IPS-NIHi7 (cell line): ENCODE data around the gene MTURN.
"Not testable (repeated sequence)": the region's sequence is repeated elsewhere in the genome, so short reads cannot be mapped to it uniquely, and the experiment has no call there.

Experiments
- DNase-seq: peaks from one replicate; pipeline ENCODE4 v3.0.0; 2012; ENCODE audit warnings: mixed read lengths; ENCODE audit errors: extremely low spot score

Gene MTURN

GRCh38 chr7:30134611-30135300, at the start of gene MTURN:
TSS of gene MTURN (plus strand) at chr7:30134986. CDS start at chr7:30135137, 151 bp downstream.
- peak; percentile 99 for DNase-seq

GRCh38 chr7:30086529-30086928, 48.3 kb upstream of the MTURN start:
- DNase-seq: no peak

GRCh38 chr7:30087371-30087770, 47.4 kb upstream of the MTURN start:
- DNase-seq: no peak

GRCh38 chr7:30088362-30088761, 46.4 kb upstream of the MTURN start:
- DNase-seq: no peak

GRCh38 chr7:30090111-30090510, 44.7 kb upstream of the MTURN start:
- DNase-seq: no peak

GRCh38 chr7:30091491-30091912, 43.3 kb upstream of the MTURN start:
- DNase-seq: no peak

GRCh38 chr7:30091987-30092386, 42.8 kb upstream of the MTURN start:
- DNase-seq: no peak

GRCh38 chr7:30093420-30093952, 41.3 kb upstream of the MTURN start:
- no peak for DNase-seq

GRCh38 chr7:30098599-30098998, 36.2 kb upstream of the MTURN start:
- not testable (repeated sequence) for DNase-seq

GRCh38 chr7:30102281-30102680, 32.5 kb upstream of the MTURN start:
- DNase-seq: no peak

GRCh38 chr7:30104157-30104556, 30.6 kb upstream of the MTURN start:
- DNase-seq: no peak

- no peak for DNase-seq
Measured at GRCh38 chr7:30112103-30112713, 22.6 kb upstream of the MTURN start.

GRCh38 chr7:30113144-30113543, 21.6 kb upstream of the MTURN start:
- no peak for DNase-seq

- no peak for DNase-seq
Measured at GRCh38 chr7:30114536-30115238, 20.1 kb upstream of the MTURN start.

- no peak for DNase-seq
Measured at GRCh38 chr7:30115709-30116297, 19.0 kb upstream of the MTURN start.

- peak; percentile 23 for DNase-seq
Measured at GRCh38 chr7:30116771-30117170, 18.0 kb upstream of the MTURN start.

- DNase-seq: no peak
Measured at GRCh38 chr7:30117896-30118295, 16.9 kb upstream of the MTURN start.

GRCh38 chr7:30119890-30120577, 14.8 kb upstream of the MTURN start:
- no peak for DNase-seq

- no peak for DNase-seq
Measured at GRCh38 chr7:30133736-30134610, 813 bp upstream of the MTURN start.

GRCh38 chr7:30135301-30136116, 723 bp downstream of the MTURN start:
- peak; percentile 32 for DNase-seq
